ENCODE measurements around the gene MSMP.

The MSMP gene

GRCh38 chr9:35732800-35733541 is 21.1 kb downstream of the MSMP start:
- Histone ChIP-seq H3K36me3 (ENCODE audit: low read length) (no peaks in the 10 kb centered on the region), H3K4me3 (ENCODE audit: insufficient read depth, low read length, poor library complexity, severe bottlenecking) (peak overlapping the region; percentile 87), H3F3A (ENCODE audit: insufficient read depth) (peaks cover 10% of the 10 kb centered on the region; the same call in 1 of the 2 replicates), H2AFZ (ENCODE audit: low read depth, low read length, severe bottlenecking) (peak overlapping the region; percentile 73), H3K9me2 (replicated peaks; ENCODE audit: insufficient read depth, low read length) (no peaks in the 10 kb centered on the region), H3K9ac (ENCODE audit: low read length) (peak overlapping the region; percentile 76), H3K79me2 (ENCODE audit: insufficient read depth, low read length) (peaks cover 44% of the 10 kb centered on the region), H3K27ac (ENCODE audit: low read depth, low read length) (peak overlapping the region; percentile 71), H3K9me3 (ENCODE audit: insufficient read depth, low read length) (no peaks in the 10 kb centered on the region), H3K4me2 (ENCODE audit: low read depth, low read length, poor library complexity, severe bottlenecking) (peak overlapping the region; percentile 95), H3K27me3 (ENCODE audit: low read length) (no peaks in the 10 kb centered on the region), H4K20me1 (ENCODE audit: low read depth, low read length) (no peaks in the 10 kb centered on the region; the same call in 1 of the 2 replicates)
- TF ChIP-seq CTCF (IDR thresholded peaks at IDR 0.05; ENCODE audit: insufficient read depth, low read length, poor library complexity, severe bottlenecking): no peak
- no peak for TF ChIP-seq EZH2phosphoT487 (conservative IDR thresholded peaks at IDR 0.05; ENCODE audit: low read length)

- Histone ChIP-seq H3K27me3 (ENCODE audit: low read length) (no peaks in the 10 kb centered on the region), H3F3A (ENCODE audit: insufficient read depth) (peaks cover 10% of the 10 kb centered on the region; the same call in 1 of the 2 replicates), H3K27ac (ENCODE audit: low read depth, low read length) (peak within 1 kb of the TSS; percentile 71), H3K4me3 (ENCODE audit: insufficient read depth, low read length, poor library complexity, severe bottlenecking) (peak within 1 kb of the TSS; percentile 87), H3K9ac (ENCODE audit: low read length) (peak within 1 kb of the TSS; percentile 76), H3K9me2 (replicated peaks; ENCODE audit: insufficient read depth, low read length) (no peaks in the 10 kb centered on the region), H4K20me1 (ENCODE audit: low read depth, low read length) (no peaks in the 10 kb centered on the region; the same call in 1 of the 2 replicates), H3K36me3 (ENCODE audit: low read length) (no peaks in the 10 kb centered on the region), H3K79me2 (ENCODE audit: insufficient read depth, low read length) (peaks cover 50% of the 10 kb centered on the region), H3K4me2 (ENCODE audit: low read depth, low read length, poor library complexity, severe bottlenecking) (peak within 1 kb of the TSS; percentile 95), H2AFZ (ENCODE audit: low read depth, low read length, severe bottlenecking) (peak within 1 kb of the TSS; percentile 73), H3K9me3 (ENCODE audit: insufficient read depth, low read length) (no peaks in the 10 kb centered on the region)
- TF ChIP-seq EZH2phosphoT487 (conservative IDR thresholded peaks at IDR 0.05; ENCODE audit: low read length): no peak
- peak; percentile 28 for TF ChIP-seq CTCF (IDR thresholded peaks at IDR 0.05; ENCODE audit: insufficient read depth, low read length, poor library complexity, severe bottlenecking)
Observed at GRCh38 chr9:35732185-35732799, 21.8 kb downstream of the MSMP start, which contains the start of the genes CREB3 and TLN1. Gene CREB3, plus strand, starts transcription at chr9:35732666. Its CDS starts 107 bp downstream, at chr9:35732773. Gene TLN1, minus strand, starts transcription at chr9:35732195. Its CDS starts 6,501 bp downstream, at chr9:35725694.

GRCh38 chr9:35731415-35732184 is 22.5 kb downstream of the MSMP start:
- H3K79me2 ChIP-seq (ENCODE audit: insufficient read depth, low read length): peaks cover 56% of the 10 kb centered on the region
- H3F3A ChIP-seq (ENCODE audit: insufficient read depth): peaks cover 10% of the 10 kb centered on the region; the same call in 1 of the 2 replicates
- peak overlapping the region; percentile 87 for H3K4me3 ChIP-seq (ENCODE audit: insufficient read depth, low read length, poor library complexity, severe bottlenecking)
- no peaks in the 10 kb centered on the region for H3K9me3 ChIP-seq (ENCODE audit: insufficient read depth, low read length)
- peak overlapping the region; percentile 58 for H2AFZ ChIP-seq (ENCODE audit: low read depth, low read length, severe bottlenecking)
- H3K36me3 ChIP-seq (ENCODE audit: low read length): no peaks in the 10 kb centered on the region
- H3K27me3 ChIP-seq (ENCODE audit: low read length): no peaks in the 10 kb centered on the region
- H3K4me2 ChIP-seq (ENCODE audit: low read depth, low read length, poor library complexity, severe bottlenecking): peak overlapping the region; percentile 95
- H3K27ac ChIP-seq (ENCODE audit: low read depth, low read length): peak overlapping the region; percentile 71
- no peaks in the 10 kb centered on the region for H3K9me2 ChIP-seq (replicated peaks; ENCODE audit: insufficient read depth, low read length)
- H3K9ac ChIP-seq (ENCODE audit: low read length): peak overlapping the region; percentile 76
- TF ChIP-seq EZH2phosphoT487 (conservative IDR thresholded peaks at IDR 0.05; ENCODE audit: low read length): no peak
- TF ChIP-seq CTCF (IDR thresholded peaks at IDR 0.05; ENCODE audit: insufficient read depth, low read length, poor library complexity, severe bottlenecking): no peak
- H4K20me1 ChIP-seq (ENCODE audit: low read depth, low read length): no peaks in the 10 kb centered on the region; the same call in 1 of the 2 replicates
